Measurements from ENCODE around the gene RAD21L1. TPM values are rescaled to one million over a fixed set of nuclear protein-coding genes. Genes with fewer than 3 reads are reported as not detected.

Gene RAD21L1
- total RNA-seq, 1 donor from 2014 or later = not detected

GRCh38 chr20:1299522-1299921 is 73.7 kb downstream of the RAD21L1 start:
- no peak for TF ChIP-seq CTCF (IDR thresholded peaks at IDR 0.05; ENCODE audit: unreplicated experiment)
- no peaks in the 10 kb centered on the region for H3K27me3 Mint-ChIP-seq (ENCODE audit: low read depth)
- no peak overlapping the region for H3K27ac Mint-ChIP-seq
- no peak for DNase-seq (ENCODE audit: low spot score in 2 of 2, unreplicated experiment in 2 of 2)
- no peaks in the 10 kb centered on the region for H3K4me1 Mint-ChIP-seq
- H3K9me3 Mint-ChIP-seq = no peaks in the 10 kb centered on the region
- no peaks in the 10 kb centered on the region for H3K36me3 Mint-ChIP-seq
- no peak overlapping the region for H3K4me3 Mint-ChIP-seq

- no peak for DNase-seq (ENCODE audit: low spot score in 2 of 2, unreplicated experiment in 2 of 2)
- Mint-ChIP-seq H3K4me3 (no peak overlapping the region), H3K4me1 (no peaks in the 10 kb centered on the region), H3K36me3 (no peaks in the 10 kb centered on the region), H3K27me3 (ENCODE audit: low read depth) (no peaks in the 10 kb centered on the region), H3K9me3 (no peaks in the 10 kb centered on the region), H3K27ac (no peak overlapping the region)
- no peak for TF ChIP-seq CTCF (IDR thresholded peaks at IDR 0.05; ENCODE audit: unreplicated experiment)
These were observed 74.4 kb downstream of the RAD21L1 start for GRCh38 chr20:1300083-1300840.

GRCh38 chr20:1301031-1301529 is 75.2 kb downstream of the RAD21L1 start:
- H3K36me3 Mint-ChIP-seq = no peaks in the 10 kb centered on the region
- no peak overlapping the region for H3K27ac Mint-ChIP-seq
- no peak for DNase-seq (ENCODE audit: low spot score in 2 of 2, unreplicated experiment in 2 of 2)
- TF ChIP-seq CTCF (IDR thresholded peaks at IDR 0.05; ENCODE audit: unreplicated experiment) = no peak
- H3K27me3 Mint-ChIP-seq (ENCODE audit: low read depth) = no peaks in the 10 kb centered on the region
- no peak overlapping the region for H3K4me3 Mint-ChIP-seq
- no peaks in the 10 kb centered on the region for H3K4me1 Mint-ChIP-seq
- H3K9me3 Mint-ChIP-seq = no peaks in the 10 kb centered on the region

GRCh38 chr20:1302685-1303541 is 77.1 kb downstream of the RAD21L1 start:
- H3K27me3 Mint-ChIP-seq (ENCODE audit: low read depth) = no peaks in the 10 kb centered on the region
- H3K27ac Mint-ChIP-seq = no peak overlapping the region
- H3K36me3 Mint-ChIP-seq = no peaks in the 10 kb centered on the region
- TF ChIP-seq CTCF (IDR thresholded peaks at IDR 0.05; ENCODE audit: unreplicated experiment) = no peak
- no peaks in the 10 kb centered on the region for H3K9me3 Mint-ChIP-seq
- H3K4me3 Mint-ChIP-seq = no peak overlapping the region
- DNase-seq (ENCODE audit: low spot score in 2 of 2, unreplicated experiment in 2 of 2) = no peak
- H3K4me1 Mint-ChIP-seq = no peaks in the 10 kb centered on the region

GRCh38 chr20:1304710-1305515 is 79.1 kb downstream of the RAD21L1 start:
- no peak for TF ChIP-seq CTCF (IDR thresholded peaks at IDR 0.05; ENCODE audit: unreplicated experiment)
- H3K9me3 Mint-ChIP-seq = no peaks in the 10 kb centered on the region
- H3K4me1 Mint-ChIP-seq = no peaks in the 10 kb centered on the region
- H3K36me3 Mint-ChIP-seq = no peaks in the 10 kb centered on the region
- DNase-seq (ENCODE audit: low spot score in 2 of 2, unreplicated experiment in 2 of 2) = no peak
- no peak overlapping the region for H3K4me3 Mint-ChIP-seq
- no peak overlapping the region for H3K27ac Mint-ChIP-seq
- H3K27me3 Mint-ChIP-seq (ENCODE audit: low read depth) = no peaks in the 10 kb centered on the region

Measured in mesothelial cell of epicardium (in vitro differentiated cells).